Activated CD8-positive, alpha-beta T cell treated with anti-CD3 and anti-CD28 coated beads, Interleukin-2, amount 10 ng/mL, durations not matched to agents 7 days and 5 days (primary cell): ENCODE measurements around the gene AFAP1. TPM values are rescaled to one million over a fixed set of nuclear protein-coding genes. Genes with fewer than 3 reads are reported as not detected.

Source experiments
- ATAC-seq: fragments of 150-1000 bp; cut with Tn5 transposase; one replicate; pipeline ENCODE4 v1.10.0; 2021; ENCODE audit warnings: moderate library complexity
- CTCF ChIA-PET: fragments of 350-600 bp; sonication (Branson Sonifier 250); formaldehyde crosslinking; loops from one replicate; lab custom pipeline; 2021; ENCODE audit warnings: antibody characterized with exemption; lab: Charles Lee
- POLR2A ChIA-PET: fragments of 350-600 bp; sonication (Branson Sonifier 250); formaldehyde crosslinking; loops from one replicate; lab custom pipeline; 2021; ENCODE audit warnings: antibody characterized with exemption; lab: Charles Lee
- DNase-seq: peaks from one replicate; pipeline ENCODE4 v3.0.0-alpha.2; 2020
- H3K27ac Mint-ChIP-seq: one replicate; pipeline ENCODE4 v1.8.0; 2021; ENCODE audit warnings: mild to moderate bottlenecking, mixed read lengths
- H3K27me3 Mint-ChIP-seq: one replicate; pipeline ENCODE4 v1.8.0; 2021; ENCODE audit warnings: low read depth, mixed read lengths
- H3K36me3 Mint-ChIP-seq: one replicate; pipeline ENCODE4 v1.8.0; 2021; ENCODE audit warnings: low read depth, mixed read lengths
- H3K4me1 Mint-ChIP-seq: one replicate; pipeline ENCODE4 v1.8.0; 2021; ENCODE audit warnings: low read depth, mixed read lengths
- H3K4me3 Mint-ChIP-seq: one replicate; pipeline ENCODE4 v1.8.0; 2021; ENCODE audit warnings: mild to moderate bottlenecking, mixed read lengths
- H3K9me3 Mint-ChIP-seq: one replicate; pipeline ENCODE4 v1.8.0; 2022; ENCODE audit warnings: mixed read lengths; ENCODE audit not compliant: insufficient read depth
- total RNA-seq, 2 experiments: library from RNA; stranded (reverse); gene quantifications; one replicate each; pipeline ENCODE4 v1.2.3, GENCODE V29; 2021

AFAP1 gene
- total RNA-seq, 2 experiments from 2014 or later: 5.3 to 6.2 TPM

DNA sequence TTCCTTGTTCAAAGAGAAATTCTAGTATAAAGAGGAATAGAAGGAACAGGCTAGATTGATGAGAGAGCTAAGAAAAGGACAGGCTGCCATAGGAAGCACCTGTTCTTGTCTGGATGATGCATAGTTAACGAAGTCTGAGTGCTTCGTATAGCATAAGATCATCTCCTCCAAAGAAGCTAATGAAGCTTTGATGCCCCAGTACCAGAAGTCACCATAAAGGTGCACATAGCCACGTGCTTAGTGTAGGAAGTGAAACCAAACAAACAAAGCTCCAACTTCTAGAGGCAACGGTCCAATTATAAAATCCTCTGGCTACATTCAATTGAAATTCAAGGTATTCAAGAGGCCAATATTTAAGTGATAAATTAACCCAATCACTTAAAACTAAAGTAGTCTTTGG is 31.0 kb downstream of the AFAP1 start:
- Mint-ChIP-seq H3K4me1 (peaks cover 10% of the 10 kb centered on the region), H3K36me3 (no peaks in the 10 kb centered on the region), H3K27me3 (peaks cover 7% of the 10 kb centered on the region), H3K27ac (no peak overlapping the region), H3K9me3 (no peaks in the 10 kb centered on the region), H3K4me3 (no peak overlapping the region)
- ChIA-PET POLR2A (interaction anchor here (1.2 kb wide), 1 partner anchor 54 kb away, joined by 3 read pairs; no protein-coding TSS in a partner anchor), CTCF (interaction anchor here (0.8 to 2.7 kb wide), 8 partner anchors 13 to 65 kb away, joined by 3 to 10 read pairs (median 4); partner anchors contain the start of gene AFAP1)
- DNase-seq: no peak
- no peak for ATAC-seq

DNA sequence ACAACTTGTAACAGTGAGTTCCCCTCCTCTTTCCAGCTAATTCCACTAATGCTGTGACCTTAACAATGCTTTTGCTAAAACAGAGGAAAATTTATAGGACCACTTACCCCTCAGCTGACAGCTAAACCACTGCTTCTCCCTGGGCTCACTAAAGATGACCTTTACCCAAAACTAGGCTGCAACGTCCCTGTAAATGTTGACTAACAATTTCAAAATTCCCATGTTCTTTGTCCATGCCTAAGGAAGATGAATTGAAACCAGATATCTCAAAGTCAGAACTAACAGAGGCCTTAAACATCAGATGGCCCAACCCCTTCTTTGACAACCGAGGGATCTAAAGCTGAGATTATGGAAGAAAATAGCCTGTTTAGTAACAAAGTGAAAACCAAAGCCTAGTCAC is 32.5 kb downstream of the AFAP1 start:
- no peak for ATAC-seq
- POLR2A ChIA-PET: no interaction called here
- CTCF ChIA-PET: interaction anchor here (2.7 kb wide), 1 partner anchor 30 kb away, joined by 10 read pairs; no protein-coding TSS in a partner anchor
- DNase-seq: no peak
- Mint-ChIP-seq H3K4me1 (peaks cover 16% of the 10 kb centered on the region), H3K36me3 (no peaks in the 10 kb centered on the region), H3K9me3 (no peaks in the 10 kb centered on the region), H3K4me3 (no peak overlapping the region), H3K27me3 (peaks cover 5% of the 10 kb centered on the region), H3K27ac (no peak overlapping the region)

DNA sequence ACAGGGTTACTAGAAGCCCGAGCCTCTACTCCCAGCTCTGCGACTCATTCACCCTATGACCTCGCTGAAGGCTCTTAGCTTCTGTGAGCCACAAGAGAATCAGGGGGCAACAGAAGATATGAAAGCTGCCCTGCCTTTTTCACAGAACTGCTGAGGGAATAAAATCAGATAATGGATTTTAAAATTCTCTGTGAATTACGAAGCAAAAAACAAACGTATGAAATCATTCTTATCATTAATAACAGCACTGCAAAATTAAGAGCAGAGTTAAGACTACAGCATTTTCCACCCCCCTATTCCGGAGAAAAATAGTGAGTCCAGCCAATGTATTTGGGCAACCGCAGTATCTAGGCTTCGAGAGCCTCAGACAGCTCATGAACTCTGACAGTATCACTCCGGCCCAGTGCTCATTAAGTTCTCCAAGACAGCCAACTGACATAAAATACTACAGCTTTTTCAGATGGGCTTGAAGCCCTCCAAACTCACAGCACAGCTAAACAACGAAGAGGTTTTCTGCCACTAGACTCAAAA is 33.4 kb downstream of the AFAP1 start:
- Mint-ChIP-seq H3K36me3 (no peaks in the 10 kb centered on the region), H3K9me3 (no peaks in the 10 kb centered on the region), H3K27ac (no peak overlapping the region), H3K4me3 (no peak overlapping the region), H3K4me1 (peaks cover 19% of the 10 kb centered on the region), H3K27me3 (peaks cover 2% of the 10 kb centered on the region)
- ChIA-PET POLR2A (no interaction called here), CTCF (no interaction called here)
- DNase-seq (no peak), ATAC-seq (no peak)

DNA sequence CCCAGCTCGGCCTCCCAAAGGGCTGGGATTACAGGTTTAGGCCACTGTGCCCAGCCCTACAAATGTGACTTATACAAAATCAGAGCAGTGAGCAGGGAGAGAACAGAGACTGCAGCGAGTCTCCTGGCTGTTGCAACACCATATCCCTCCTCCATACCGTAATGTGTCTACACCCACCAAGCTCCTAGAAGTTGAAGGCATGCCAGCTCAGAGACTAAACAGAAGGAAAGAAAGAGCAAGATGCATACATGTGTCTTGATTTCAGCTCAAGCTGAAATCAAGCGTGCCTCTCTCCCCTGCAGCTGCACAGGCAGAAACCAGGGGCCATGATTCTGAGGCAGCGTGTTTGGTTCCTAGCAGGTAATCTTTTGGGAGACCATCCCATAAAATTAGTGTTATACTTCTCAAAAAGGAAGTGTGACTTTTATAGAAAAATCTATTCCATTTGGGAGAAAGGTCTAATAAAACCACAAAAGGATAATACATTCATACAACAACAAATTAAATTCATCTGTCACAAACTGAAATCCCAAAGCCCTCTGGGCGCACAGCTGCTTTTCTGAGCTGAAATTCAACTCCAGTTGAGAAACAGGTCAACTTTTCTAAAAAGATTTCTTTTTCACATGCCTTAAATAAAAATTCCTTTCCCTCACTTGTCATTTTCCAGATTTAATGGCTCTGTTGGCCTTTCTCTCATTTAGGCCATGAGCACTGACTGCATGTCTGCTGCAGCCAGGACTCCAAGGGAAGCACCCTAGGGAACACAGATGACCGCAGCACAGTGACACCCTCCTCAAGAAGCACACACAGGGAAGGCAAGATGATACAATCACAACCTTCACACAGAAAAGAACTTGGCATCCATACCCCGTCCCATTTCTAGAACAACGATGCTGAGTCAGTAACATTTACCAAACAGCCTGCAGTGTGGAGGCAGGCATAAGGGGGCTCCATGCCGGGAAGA is 34.4 kb downstream of the AFAP1 start:
- Mint-ChIP-seq H3K27ac (no peak overlapping the region), H3K27me3 (peaks cover 5% of the 10 kb centered on the region), H3K36me3 (no peaks in the 10 kb centered on the region), H3K4me1 (peaks cover 19% of the 10 kb centered on the region), H3K9me3 (no peaks in the 10 kb centered on the region), H3K4me3 (no peak overlapping the region)
- ATAC-seq (no peak), DNase-seq (no peak)
- POLR2A ChIA-PET: no interaction called here
- CTCF ChIA-PET: interaction anchor here (1.1 kb wide), 1 partner anchor 103 kb away, joined by 4 read pairs; no protein-coding TSS in a partner anchor

DNA sequence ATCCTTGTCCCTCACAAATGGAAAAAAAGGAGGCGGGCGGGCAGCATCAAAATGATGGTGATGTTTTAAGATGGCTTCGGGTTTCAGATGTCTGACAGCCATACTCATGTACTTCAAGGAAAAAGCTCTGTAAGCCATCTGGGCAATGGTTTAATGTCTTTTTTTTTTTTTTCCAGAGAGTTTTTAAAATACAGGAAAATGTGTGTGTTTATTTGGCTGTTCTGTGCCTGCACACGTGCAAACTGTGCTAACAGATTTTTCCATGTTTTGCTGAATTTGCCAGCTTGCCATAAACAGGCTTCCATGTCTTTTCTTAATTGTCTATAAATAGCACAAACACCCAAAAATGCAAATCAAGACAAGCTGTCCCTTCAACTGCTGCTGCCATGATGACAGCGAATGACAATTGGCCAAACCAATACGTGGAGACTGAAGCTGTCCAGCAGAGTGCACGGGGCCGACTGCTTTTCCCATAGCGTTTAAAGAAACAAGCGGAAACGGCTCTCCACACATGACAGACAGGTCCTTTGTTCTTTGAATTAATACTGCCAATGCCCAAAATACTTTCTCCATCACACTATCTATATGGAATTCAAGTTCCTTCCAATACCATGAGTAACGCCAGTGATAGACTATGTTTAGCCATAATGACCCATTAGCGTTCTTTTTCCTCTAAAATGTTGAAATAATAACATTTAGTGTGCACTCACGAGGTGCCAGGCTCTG is 35.7 kb downstream of the AFAP1 start:
- Mint-ChIP-seq H3K9me3 (no peaks in the 10 kb centered on the region), H3K36me3 (no peaks in the 10 kb centered on the region), H3K4me3 (no peak overlapping the region), H3K27me3 (peaks cover 5% of the 10 kb centered on the region), H3K27ac (no peak overlapping the region), H3K4me1 (peaks cover 10% of the 10 kb centered on the region)
- DNase-seq: no peak
- CTCF ChIA-PET: interaction anchor here (1.1 kb wide), 1 partner anchor 102 kb away, joined by 4 read pairs; no protein-coding TSS in a partner anchor
- POLR2A ChIA-PET: no interaction called here
- ATAC-seq: no peak

DNA sequence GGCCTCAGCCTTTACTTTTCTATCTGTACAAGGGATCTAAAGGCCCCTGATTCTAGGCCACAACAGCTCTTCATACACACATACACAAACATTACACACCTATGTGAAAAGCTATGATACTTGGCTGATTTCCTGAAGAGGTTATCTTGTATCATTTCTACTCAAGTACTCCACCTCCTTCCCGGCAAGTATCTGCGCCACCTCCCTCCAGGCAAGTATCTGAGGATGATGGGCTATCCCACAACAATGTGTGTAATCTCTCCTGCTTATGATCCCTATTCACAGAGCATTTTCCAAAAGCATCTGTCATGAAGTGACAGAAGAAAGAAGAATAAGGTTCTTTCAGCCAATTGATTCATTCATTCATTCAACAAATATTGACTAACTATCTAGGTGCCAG is 36.8 kb downstream of the AFAP1 start:
- peaks cover 7% of the 10 kb centered on the region for H3K27me3 Mint-ChIP-seq
- no peaks in the 10 kb centered on the region for H3K36me3 Mint-ChIP-seq
- H3K4me1 Mint-ChIP-seq: peaks cover 10% of the 10 kb centered on the region
- ATAC-seq: no peak
- no peak overlapping the region for H3K4me3 Mint-ChIP-seq
- H3K27ac Mint-ChIP-seq: no peak overlapping the region
- H3K9me3 Mint-ChIP-seq: no peaks in the 10 kb centered on the region
- DNase-seq: no peak
- POLR2A ChIA-PET: no interaction called here
- CTCF ChIA-PET: interaction anchor here (1.1 to 1.5 kb wide), 2 partner anchors 35 to 37 kb away, joined by 3 read pairs; partner anchors contain the start of gene AFAP1

DNA sequence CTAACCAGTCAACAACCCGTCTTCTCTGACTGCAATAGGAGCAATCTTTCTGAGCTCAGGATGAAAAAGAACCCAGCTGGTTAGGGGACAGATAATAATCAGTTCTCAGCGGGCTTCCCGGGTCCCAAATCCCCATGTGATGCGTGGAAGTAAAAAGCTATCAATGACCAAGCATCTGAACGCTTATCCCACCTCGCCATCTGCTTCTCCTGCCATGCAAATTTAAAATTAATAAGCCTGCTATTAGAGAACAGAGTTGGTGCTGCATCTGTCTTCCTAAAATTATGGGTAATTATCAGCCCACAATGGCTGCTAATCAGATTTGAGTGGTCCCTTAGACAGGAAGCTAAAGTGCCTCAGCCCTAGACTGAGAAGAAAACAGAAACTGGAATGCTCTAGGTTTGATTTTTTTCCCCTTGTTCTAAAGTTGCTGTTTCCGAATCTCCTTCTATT is 37.5 kb downstream of the AFAP1 start:
- ATAC-seq: no peak
- no peaks in the 10 kb centered on the region for H3K9me3 Mint-ChIP-seq
- no peak for DNase-seq
- H3K4me1 Mint-ChIP-seq: peaks cover 10% of the 10 kb centered on the region
- POLR2A ChIA-PET: no interaction called here
- peaks cover 7% of the 10 kb centered on the region for H3K27me3 Mint-ChIP-seq
- CTCF ChIA-PET: interaction anchor here (1.1 to 1.5 kb wide), 2 partner anchors 36 to 38 kb away, joined by 3 read pairs; partner anchors contain the start of gene AFAP1
- no peak overlapping the region for H3K27ac Mint-ChIP-seq
- no peaks in the 10 kb centered on the region for H3K36me3 Mint-ChIP-seq
- no peak overlapping the region for H3K4me3 Mint-ChIP-seq

DNA sequence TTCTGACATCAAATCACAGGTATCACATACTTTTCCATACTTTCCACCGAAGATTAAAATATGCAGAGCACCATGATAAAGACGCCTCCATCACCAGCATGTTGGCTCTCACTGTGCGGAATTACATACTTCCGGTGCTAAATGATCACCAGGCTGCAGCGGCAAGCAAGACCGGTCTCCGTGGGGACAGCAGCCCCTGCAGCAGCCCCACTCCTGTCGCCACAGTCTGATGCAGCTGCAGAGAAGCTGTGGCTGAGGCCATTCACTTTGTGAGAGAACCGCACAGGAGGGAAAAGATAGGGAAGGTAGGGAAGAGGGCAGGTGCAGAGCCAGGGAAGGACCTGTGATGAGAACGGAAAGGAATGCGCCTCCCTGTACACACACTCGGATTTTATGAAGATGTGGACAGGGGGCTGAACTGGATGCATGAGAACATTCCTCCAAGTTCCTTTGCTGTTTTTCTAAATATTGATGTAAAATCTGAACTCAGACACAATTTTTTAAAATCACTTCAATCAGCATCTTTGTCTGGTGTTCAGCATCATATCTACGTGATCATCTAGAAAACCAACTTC is 38.3 kb downstream of the AFAP1 start:
- CTCF ChIA-PET: interaction anchor here (1.5 kb wide), 1 partner anchor 36 kb away, joined by 3 read pairs; no protein-coding TSS in a partner anchor
- Mint-ChIP-seq H3K36me3 (no peaks in the 10 kb centered on the region), H3K4me1 (peaks cover 10% of the 10 kb centered on the region), H3K27ac (no peak overlapping the region), H3K4me3 (no peak overlapping the region), H3K9me3 (no peaks in the 10 kb centered on the region), H3K27me3 (peaks cover 6% of the 10 kb centered on the region)
- DNase-seq (no peak), ATAC-seq (no peak)
- POLR2A ChIA-PET: no interaction called here

DNA sequence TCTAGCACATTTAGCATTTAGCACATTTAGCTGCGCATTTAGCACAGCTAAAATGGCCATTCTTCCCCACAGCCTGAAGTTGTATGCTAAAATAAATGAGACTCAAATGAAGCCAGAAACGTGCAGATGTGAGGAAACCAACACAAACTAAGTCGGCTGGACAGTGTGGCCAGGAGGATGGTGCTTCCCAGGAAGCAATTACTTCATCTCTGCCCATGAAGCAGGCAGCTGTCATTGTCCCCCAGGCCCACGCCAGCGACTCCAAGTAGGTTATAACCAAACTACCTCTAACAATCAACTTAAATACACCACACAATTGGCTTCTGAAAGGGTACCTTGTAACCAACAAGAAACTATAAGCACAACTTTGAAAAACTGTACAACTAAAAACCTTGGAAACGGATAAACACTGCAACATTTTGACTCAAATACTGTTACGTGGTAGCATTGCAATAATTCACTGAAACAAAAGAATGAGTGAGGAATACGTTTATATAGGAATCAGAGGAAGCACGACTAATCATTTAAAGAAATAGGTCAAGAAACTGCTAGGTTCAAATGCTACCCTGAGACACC is 39.2 kb downstream of the AFAP1 start:
- no peak for ATAC-seq
- Mint-ChIP-seq H3K9me3 (no peaks in the 10 kb centered on the region), H3K27me3 (peaks cover 6% of the 10 kb centered on the region), H3K4me3 (no peak overlapping the region), H3K4me1 (peaks cover 10% of the 10 kb centered on the region), H3K27ac (no peak overlapping the region), H3K36me3 (no peaks in the 10 kb centered on the region)
- DNase-seq: no peak
- POLR2A ChIA-PET: no interaction called here
- CTCF ChIA-PET: no interaction called here

DNA sequence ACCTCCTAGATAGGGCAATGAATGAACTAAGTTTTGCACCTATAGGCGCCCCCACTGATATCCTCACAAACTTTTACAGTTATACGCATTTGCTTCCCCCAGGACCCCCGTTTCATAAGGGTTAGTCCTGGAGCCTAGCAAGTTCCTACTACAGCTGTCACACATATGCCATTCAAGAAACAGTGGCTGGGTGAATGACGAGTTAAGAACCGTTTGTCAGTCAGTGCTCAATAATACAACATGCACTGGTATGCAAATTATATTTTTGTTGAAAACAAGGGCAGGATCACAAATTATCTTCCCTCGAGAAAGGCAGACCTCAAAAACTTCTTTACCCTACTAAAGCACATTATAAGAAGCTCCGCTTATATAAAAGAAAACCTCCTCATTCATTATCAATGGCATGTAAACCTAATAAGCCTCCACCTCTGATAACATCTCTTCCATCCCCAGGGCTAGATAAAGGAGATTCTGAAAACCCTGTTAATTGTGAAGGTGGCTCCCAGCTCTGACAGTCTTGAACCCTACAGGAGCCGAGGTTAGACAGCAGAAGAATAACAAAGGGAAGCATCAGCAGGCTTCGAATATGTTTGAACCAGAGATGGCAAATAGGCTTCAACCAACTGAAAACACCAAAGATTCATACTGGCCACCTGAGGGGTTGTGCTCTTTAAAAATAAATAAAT is 40.3 kb downstream of the AFAP1 start:
- no peak overlapping the region for H3K27ac Mint-ChIP-seq
- H3K9me3 Mint-ChIP-seq: no peaks in the 10 kb centered on the region
- CTCF ChIA-PET: no interaction called here

More for the DNA sequence above, 40.3 kb downstream of the AFAP1 start:
- POLR2A ChIA-PET: no interaction called here
- DNase-seq (no peak), ATAC-seq (no peak)
- H3K36me3 Mint-ChIP-seq: no peaks in the 10 kb centered on the region
- peaks cover 10% of the 10 kb centered on the region for H3K4me1 Mint-ChIP-seq
- H3K27me3 Mint-ChIP-seq: peaks cover 6% of the 10 kb centered on the region
- no peak overlapping the region for H3K4me3 Mint-ChIP-seq
